ENCODE data around the gene ADIRF. TPM values are rescaled to one million over a fixed set of nuclear protein-coding genes. Genes with fewer than 3 reads are reported as not detected.

The ADIRF gene
- total RNA-seq, 1 experiment from 2014 or later, result 0.70 TPM

DNA sequence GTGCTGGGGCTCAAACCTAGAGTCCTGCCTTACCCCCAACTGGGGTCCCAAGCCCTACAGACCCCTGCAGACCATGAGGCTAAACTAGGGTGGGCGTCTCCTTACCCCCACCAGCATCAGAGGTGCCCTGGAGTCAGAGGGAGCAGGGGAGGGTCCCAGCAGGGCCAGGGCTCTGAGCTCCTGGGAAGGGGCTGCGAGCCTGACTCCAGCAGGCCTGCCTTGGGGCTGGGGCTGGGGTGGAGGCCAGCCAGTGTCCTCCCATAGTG lies 8.6 kb upstream of the ADIRF start:
- POLR2A ChIA-PET, result no interaction called here
- no peak overlapping the region for H3K4me3 Mint-ChIP-seq

DNA sequence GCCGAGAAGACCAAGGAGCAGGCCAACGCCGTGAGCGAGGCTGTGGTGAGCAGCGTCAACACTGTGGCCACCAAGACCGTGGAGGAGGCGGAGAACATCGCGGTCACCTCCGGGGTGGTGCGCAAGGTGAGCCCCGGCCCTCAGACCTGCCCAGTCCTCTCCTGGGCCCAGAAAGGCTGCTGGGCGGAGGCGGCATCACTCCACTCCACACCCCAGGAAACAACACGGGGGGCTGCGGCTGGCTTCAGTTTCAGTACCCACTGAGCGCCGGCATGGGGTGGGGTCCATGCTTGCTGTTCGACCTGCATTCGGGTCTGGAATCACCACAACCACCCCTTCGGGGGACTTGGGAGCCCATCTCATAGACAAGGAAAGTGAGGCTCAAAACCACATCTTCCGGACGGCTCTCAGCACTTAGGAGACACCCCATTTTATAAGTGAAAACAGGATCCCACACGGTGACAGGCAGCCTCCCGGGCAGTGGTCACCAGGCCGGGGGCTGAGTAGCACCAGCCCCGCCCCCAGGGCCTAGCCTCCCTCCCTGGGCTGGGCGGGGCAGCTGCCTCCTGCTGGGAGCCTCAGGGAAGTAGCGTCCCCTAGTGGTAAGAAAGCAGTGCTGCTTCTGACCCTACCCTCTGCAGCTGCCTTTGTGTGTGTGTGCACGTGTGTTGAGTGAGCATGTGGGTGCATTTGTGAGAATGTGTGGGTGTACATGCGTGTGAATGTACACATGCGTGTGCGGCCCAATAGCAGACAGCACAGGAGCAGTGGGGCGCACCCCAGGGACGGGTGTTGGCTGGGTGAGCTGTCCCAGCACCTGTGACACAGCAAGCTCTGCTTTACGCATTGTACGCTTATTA lies 8.0 kb upstream of the ADIRF start:
- Mint-ChIP-seq H3K4me1 (peaks cover 41% of the 10 kb centered on the region), H3K36me3 (no peaks in the 10 kb centered on the region), H3K27ac (0 out of 2 replicates have a peak overlapping the region, but pooled peaks have one; percentile 1), H3K9me3 (no peaks in the 10 kb centered on the region), H3K27me3 (ENCODE audit: low read depth) (no peaks in the 10 kb centered on the region), H3K4me3 (no peak overlapping the region)
- POLR2A ChIA-PET, result interaction anchor here (0.5 to 1.5 kb wide), 3 partner anchors 10 to 41 kb away, joined by 3 to 5 read pairs (median 5); no protein-coding TSS in a partner anchor
- DNase-seq (ENCODE audit: low spot score), result peak; percentile 69
- TF ChIP-seq, protein P1, sequence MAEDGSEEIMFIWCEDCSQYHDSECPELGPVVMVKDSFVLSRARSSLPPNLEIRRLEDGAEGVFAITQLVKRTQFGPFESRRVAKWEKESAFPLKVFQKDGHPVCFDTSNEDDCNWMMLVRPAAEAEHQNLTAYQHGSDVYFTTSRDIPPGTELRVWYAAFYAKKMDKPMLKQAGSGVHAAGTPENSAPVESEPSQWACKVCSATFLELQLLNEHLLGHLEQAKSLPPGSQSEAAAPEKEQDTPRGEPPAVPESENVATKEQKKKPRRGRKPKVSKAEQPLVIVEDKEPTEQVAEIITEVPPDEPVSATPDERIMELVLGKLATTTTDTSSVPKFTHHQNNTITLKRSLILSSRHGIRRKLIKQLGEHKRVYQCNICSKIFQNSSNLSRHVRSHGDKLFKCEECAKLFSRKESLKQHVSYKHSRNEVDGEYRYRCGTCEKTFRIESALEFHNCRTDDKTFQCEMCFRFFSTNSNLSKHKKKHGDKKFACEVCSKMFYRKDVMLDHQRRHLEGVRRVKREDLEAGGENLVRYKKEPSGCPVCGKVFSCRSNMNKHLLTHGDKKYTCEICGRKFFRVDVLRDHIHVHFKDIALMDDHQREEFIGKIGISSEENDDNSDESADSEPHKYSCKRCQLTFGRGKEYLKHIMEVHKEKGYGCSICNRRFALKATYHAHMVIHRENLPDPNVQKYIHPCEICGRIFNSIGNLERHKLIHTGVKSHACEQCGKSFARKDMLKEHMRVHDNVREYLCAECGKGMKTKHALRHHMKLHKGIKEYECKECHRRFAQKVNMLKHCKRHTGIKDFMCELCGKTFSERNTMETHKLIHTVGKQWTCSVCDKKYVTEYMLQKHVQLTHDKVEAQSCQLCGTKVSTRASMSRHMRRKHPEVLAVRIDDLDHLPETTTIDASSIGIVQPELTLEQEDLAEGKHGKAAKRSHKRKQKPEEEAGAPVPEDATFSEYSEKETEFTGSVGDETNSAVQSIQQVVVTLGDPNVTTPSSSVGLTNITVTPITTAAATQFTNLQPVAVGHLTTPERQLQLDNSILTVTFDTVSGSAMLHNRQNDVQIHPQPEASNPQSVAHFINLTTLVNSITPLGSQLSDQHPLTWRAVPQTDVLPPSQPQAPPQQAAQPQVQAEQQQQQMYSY (CRISPR knock-in tag; IDR thresholded peaks at IDR 0.05), result no peak
- TF ChIP-seq, protein P2, sequence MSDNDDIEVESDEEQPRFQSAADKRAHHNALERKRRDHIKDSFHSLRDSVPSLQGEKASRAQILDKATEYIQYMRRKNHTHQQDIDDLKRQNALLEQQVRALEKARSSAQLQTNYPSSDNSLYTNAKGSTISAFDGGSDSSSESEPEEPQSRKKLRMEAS (CRISPR knock-in tag; IDR thresholded peaks at IDR 0.05), result peak; percentile 42; the same call in 1 of the 2 replicates
- TF ChIP-seq, protein P3, sequence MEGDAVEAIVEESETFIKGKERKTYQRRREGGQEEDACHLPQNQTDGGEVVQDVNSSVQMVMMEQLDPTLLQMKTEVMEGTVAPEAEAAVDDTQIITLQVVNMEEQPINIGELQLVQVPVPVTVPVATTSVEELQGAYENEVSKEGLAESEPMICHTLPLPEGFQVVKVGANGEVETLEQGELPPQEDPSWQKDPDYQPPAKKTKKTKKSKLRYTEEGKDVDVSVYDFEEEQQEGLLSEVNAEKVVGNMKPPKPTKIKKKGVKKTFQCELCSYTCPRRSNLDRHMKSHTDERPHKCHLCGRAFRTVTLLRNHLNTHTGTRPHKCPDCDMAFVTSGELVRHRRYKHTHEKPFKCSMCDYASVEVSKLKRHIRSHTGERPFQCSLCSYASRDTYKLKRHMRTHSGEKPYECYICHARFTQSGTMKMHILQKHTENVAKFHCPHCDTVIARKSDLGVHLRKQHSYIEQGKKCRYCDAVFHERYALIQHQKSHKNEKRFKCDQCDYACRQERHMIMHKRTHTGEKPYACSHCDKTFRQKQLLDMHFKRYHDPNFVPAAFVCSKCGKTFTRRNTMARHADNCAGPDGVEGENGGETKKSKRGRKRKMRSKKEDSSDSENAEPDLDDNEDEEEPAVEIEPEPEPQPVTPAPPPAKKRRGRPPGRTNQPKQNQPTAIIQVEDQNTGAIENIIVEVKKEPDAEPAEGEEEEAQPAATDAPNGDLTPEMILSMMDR (IDR thresholded peaks at IDR 0.05), result peak; percentile 99
- TF ChIP-seq FOXK1 (CRISPR knock-in tag; IDR thresholded peaks at IDR 0.05), result 0 out of 2 replicates have a peak, but pooled peaks have one; percentile 1
- no peak for TF ChIP-seq SMAD4 (CRISPR knock-in tag; IDR thresholded peaks at IDR 0.05)
- peak; percentile 11; the same call in 1 of the 2 replicates for TF ChIP-seq USF2 (CRISPR knock-in tag; IDR thresholded peaks at IDR 0.05)
- peak; percentile 86 for TF ChIP-seq SP1 (CRISPR knock-in tag; conservative IDR thresholded peaks at IDR 0.05)
- ATAC-seq, result peak; percentile 70
- CTCF ChIA-PET, result interaction anchor here (0.5 to 13.7 kb wide), 20 partner anchors 8 to 560 kb away, joined by 3 to 462 read pairs (median 3); partner anchors contain the start of gene ADIRF

More for the DNA sequence above, 8.6 kb upstream of the ADIRF start:
- DNase-seq (ENCODE audit: low spot score) (no peak), ATAC-seq (no peak)
- Mint-ChIP-seq H3K27me3 (ENCODE audit: low read depth) (no peaks in the 10 kb centered on the region), H3K4me1 (peaks cover 46% of the 10 kb centered on the region), H3K27ac (no peak overlapping the region), H3K36me3 (no peaks in the 10 kb centered on the region), H3K9me3 (no peaks in the 10 kb centered on the region)
- CTCF ChIA-PET, result interaction anchor here (0.6 to 13.7 kb wide), 4 partner anchors 9 to 275 kb away, joined by 3 to 462 read pairs (median 19); partner anchors contain the start of gene ADIRF
- TF ChIP-seq E2F5 (CRISPR knock-in tag; IDR thresholded peaks at IDR 0.05) (no peak), FOXP1 (CRISPR knock-in tag; IDR thresholded peaks at IDR 0.05; ENCODE audit: borderline replicate concordance) (no peak), ZNF396 (CRISPR knock-in tag; IDR thresholded peaks at IDR 0.05; ENCODE audit: borderline replicate concordance) (no peak)

- H3K4me1 Mint-ChIP-seq, result peaks cover 40% of the 10 kb centered on the region
- no peaks in the 10 kb centered on the region for H3K9me3 Mint-ChIP-seq
- no peak overlapping the region for H3K4me3 Mint-ChIP-seq
- no peaks in the 10 kb centered on the region for H3K36me3 Mint-ChIP-seq
- peak; percentile 11 for DNase-seq (ENCODE audit: low spot score)
- POLR2A ChIA-PET, result interaction anchor here (1.1 to 1.5 kb wide), 2 partner anchors 9 to 15 kb away, joined by 5 read pairs; no protein-coding TSS in a partner anchor
- no peak for ATAC-seq
- CTCF ChIA-PET, result interaction anchor here (0.5 to 13.7 kb wide), 18 partner anchors 8 to 561 kb away, joined by 3 to 462 read pairs (median 3); partner anchors contain the start of gene ADIRF
- H3K27me3 Mint-ChIP-seq (ENCODE audit: low read depth), result peaks cover 3% of the 10 kb centered on the region; the same call in 1 of the 2 replicates
- no peak overlapping the region for H3K27ac Mint-ChIP-seq
- TF ChIP-seq ZNF416 (CRISPR knock-in tag; IDR thresholded peaks at IDR 0.05), result no peak
- TF ChIP-seq E2F4 (CRISPR knock-in tag; IDR thresholded peaks at IDR 0.05; ENCODE audit: borderline replicate concordance, low read depth), result no peak
- TF ChIP-seq, protein P4, sequence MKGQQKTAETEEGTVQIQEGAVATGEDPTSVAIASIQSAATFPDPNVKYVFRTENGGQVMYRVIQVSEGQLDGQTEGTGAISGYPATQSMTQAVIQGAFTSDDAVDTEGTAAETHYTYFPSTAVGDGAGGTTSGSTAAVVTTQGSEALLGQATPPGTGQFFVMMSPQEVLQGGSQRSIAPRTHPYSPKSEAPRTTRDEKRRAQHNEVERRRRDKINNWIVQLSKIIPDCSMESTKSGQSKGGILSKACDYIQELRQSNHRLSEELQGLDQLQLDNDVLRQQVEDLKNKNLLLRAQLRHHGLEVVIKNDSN (CRISPR knock-in tag; IDR thresholded peaks at IDR 0.05), result no peak
- TF ChIP-seq ZNF396 (CRISPR knock-in tag; IDR thresholded peaks at IDR 0.05; ENCODE audit: borderline replicate concordance), result no peak
- no peak for TF ChIP-seq TP53 (CRISPR knock-in tag; IDR thresholded peaks at IDR 0.05)
- TF ChIP-seq ZNF219 (CRISPR knock-in tag; IDR thresholded peaks at IDR 0.05; ENCODE audit: borderline replicate concordance), result no peak
- no peak for TF ChIP-seq MXD4 (CRISPR knock-in tag; IDR thresholded peaks at IDR 0.05; ENCODE audit: borderline replicate concordance)
- no peak for TF ChIP-seq NR1H2 (CRISPR knock-in tag; IDR thresholded peaks at IDR 0.05)
- TF ChIP-seq TEAD1 (CRISPR knock-in tag; IDR thresholded peaks at IDR 0.05), result no peak
- no peak for TF ChIP-seq FOXJ3 (CRISPR knock-in tag; IDR thresholded peaks at IDR 0.05; ENCODE audit: borderline replicate concordance)
- no peak for TF ChIP-seq RORB (CRISPR knock-in tag; IDR thresholded peaks at IDR 0.05)
These were observed 7.3 kb upstream of the ADIRF start for GRCh38 chr10:86960863-86961434.

Measured in WTC11 (cell line).